ENCODE results near the gene MYB. TPM values are rescaled to one million over a fixed set of nuclear protein-coding genes. Genes with fewer than 3 reads are reported as not detected.

The MYB gene
- total and polyA plus RNA-seq, 2 donors (not counting 3 experiments of a cell fraction or from before 2014, with no cell fraction given): 0.14 to 0.53 TPM

- intact Hi-C loops (cut with micrococcal nuclease) (no loop called here), dilution Hi-C loops (cut with MboI; ENCODE audit: extremely low pct_ligation_motif_present, low sequenced_read_pairs) (no loop called here)
- Histone ChIP-seq H3K27me3 (ENCODE audit: control insufficient read depth in 2 of 2, insufficient read depth in 2 of 2, low read length in 2 of 2) (peaks cover 12 to 17% of the 10 kb centered on the region in 2 experiments), H3K79me2 (ENCODE audit: control insufficient read depth, insufficient read depth, low read length) (no peaks in the 10 kb centered on the region), H2AFZ (ENCODE audit: low read depth, low read length) (no peak overlapping the region), H3K9me3 (replicated peaks; ENCODE audit: control insufficient read depth, insufficient read depth, low read length) (no peaks in the 10 kb centered on the region), H3K9me1 (replicated peaks; ENCODE audit: control insufficient read depth, extremely low read depth, insufficient read depth, low read length) (no peaks in the 10 kb centered on the region), H3K27ac (ENCODE audit: insufficient read depth, low read depth, low read length) (no peak overlapping the region), H3K4me1 (ENCODE audit: control insufficient read depth, extremely low read depth, insufficient read depth, low read length) (no peaks in the 10 kb centered on the region), H3K4me2 (ENCODE audit: insufficient read depth, low read length) (no peak overlapping the region), H4K20me1 (replicated peaks; ENCODE audit: control insufficient read depth, extremely low read depth, insufficient read depth, low read length) (no peaks in the 10 kb centered on the region), H3K4me3 (replicated peaks in 1 of 3; ENCODE audit: insufficient read depth in 1 of 3, low read depth in 1 of 3, low read length in 3 of 3) (no peak overlapping the region), H3K9ac (replicated peaks; ENCODE audit: extremely low read depth, insufficient read depth, low read length) (no peak overlapping the region), H3K36me3 (ENCODE audit: control insufficient read depth in 2 of 2, extremely low read depth in 1 of 2, insufficient read depth in 2 of 2, low read length in 2 of 2) (no peaks in the 10 kb centered on the region)
- POLR2A ChIA-PET: no interaction called here
- DNase-seq (ENCODE audit: low read depth, low spot score) (no peak), FAIRE-seq (no peak)
- TF ChIP-seq FOS (IDR thresholded peaks at IDR 0.05; ENCODE audit: borderline replicate concordance, insufficient read depth, low read length) (no peak), GATA2 (IDR thresholded peaks at IDR 0.05; ENCODE audit: insufficient read depth, insufficient read length, low read depth, low read length) (no peak), POLR2AphosphoS5 (IDR thresholded peaks at IDR 0.05; ENCODE audit: insufficient read depth, low read depth, low read length) (no peak), JUN (IDR thresholded peaks at IDR 0.05; ENCODE audit: borderline replicate concordance, insufficient read depth, insufficient read length, low read depth) (no peak), MYC (IDR thresholded peaks at IDR 0.05; ENCODE audit: low read depth, low read length) (no peak), EZH2 (IDR thresholded peaks at IDR 0.05; ENCODE audit: borderline replicate concordance, low read depth, low read length, severe bottlenecking) (no peak), MAX (IDR thresholded peaks at IDR 0.05; ENCODE audit: insufficient read depth, insufficient read length) (no peak), POLR2A (IDR thresholded peaks at IDR 0.05; ENCODE audit: low read depth, low read length) (no peak)
- TF ChIP-seq, protein P1, sequence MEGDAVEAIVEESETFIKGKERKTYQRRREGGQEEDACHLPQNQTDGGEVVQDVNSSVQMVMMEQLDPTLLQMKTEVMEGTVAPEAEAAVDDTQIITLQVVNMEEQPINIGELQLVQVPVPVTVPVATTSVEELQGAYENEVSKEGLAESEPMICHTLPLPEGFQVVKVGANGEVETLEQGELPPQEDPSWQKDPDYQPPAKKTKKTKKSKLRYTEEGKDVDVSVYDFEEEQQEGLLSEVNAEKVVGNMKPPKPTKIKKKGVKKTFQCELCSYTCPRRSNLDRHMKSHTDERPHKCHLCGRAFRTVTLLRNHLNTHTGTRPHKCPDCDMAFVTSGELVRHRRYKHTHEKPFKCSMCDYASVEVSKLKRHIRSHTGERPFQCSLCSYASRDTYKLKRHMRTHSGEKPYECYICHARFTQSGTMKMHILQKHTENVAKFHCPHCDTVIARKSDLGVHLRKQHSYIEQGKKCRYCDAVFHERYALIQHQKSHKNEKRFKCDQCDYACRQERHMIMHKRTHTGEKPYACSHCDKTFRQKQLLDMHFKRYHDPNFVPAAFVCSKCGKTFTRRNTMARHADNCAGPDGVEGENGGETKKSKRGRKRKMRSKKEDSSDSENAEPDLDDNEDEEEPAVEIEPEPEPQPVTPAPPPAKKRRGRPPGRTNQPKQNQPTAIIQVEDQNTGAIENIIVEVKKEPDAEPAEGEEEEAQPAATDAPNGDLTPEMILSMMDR (IDR thresholded peaks at IDR 0.05; ENCODE audit: extremely low read depth in 1 of 2, insufficient read depth in 1 of 2, low read depth in 1 of 2, low read length in 2 of 2): no peak
- CTCF ChIA-PET: no interaction called here
- no TSS peak for BruUV-seq (replicated peaks)
Measured at GRCh38 chr6:135137826-135138225, 43.3 kb upstream of the MYB start.

Data from endothelial cell of umbilical vein (primary cell).